Measurements from ENCODE around the gene PITPNC1.
"Not testable (repeated sequence)": the region's sequence is repeated elsewhere in the genome, so short reads cannot be mapped to it uniquely, and the experiment has no call there.

Gene PITPNC1

GRCh38 chr17:67632141-67632540 is 255.1 kb downstream of the PITPNC1 start:
- no peak for DNase-seq

GRCh38 chr17:67633751-67634211 is 256.7 kb downstream of the PITPNC1 start:
- no peak for DNase-seq

GRCh38 chr17:67635681-67636080 is 258.6 kb downstream of the PITPNC1 start:
- DNase-seq: no peak

GRCh38 chr17:67636312-67636711 is 259.2 kb downstream of the PITPNC1 start:
- no peak for DNase-seq

- no peak for DNase-seq
Measured at GRCh38 chr17:67636834-67637520, 259.9 kb downstream of the PITPNC1 start.

- DNase-seq: no peak
Measured at GRCh38 chr17:67637901-67638641, 261.0 kb downstream of the PITPNC1 start.

- no peak for DNase-seq
Measured at GRCh38 chr17:67638871-67639270, 261.8 kb downstream of the PITPNC1 start.

GRCh38 chr17:67639555-67639954 is 262.5 kb downstream of the PITPNC1 start:
- DNase-seq: no peak

GRCh38 chr17:67639979-67640378 is 262.9 kb downstream of the PITPNC1 start:
- no peak for DNase-seq

- DNase-seq: no peak
Measured at GRCh38 chr17:67642488-67642887, 265.4 kb downstream of the PITPNC1 start.

GRCh38 chr17:67644061-67644460 is 267.0 kb downstream of the PITPNC1 start:
- no peak for DNase-seq

GRCh38 chr17:67645195-67645594 is 268.1 kb downstream of the PITPNC1 start:
- DNase-seq: not testable (repeated sequence)

- no peak for DNase-seq
Measured at GRCh38 chr17:67646472-67646871, 269.4 kb downstream of the PITPNC1 start.

GRCh38 chr17:67647482-67647881 is 270.4 kb downstream of the PITPNC1 start:
- no peak for DNase-seq

GRCh38 chr17:67648032-67648905 is 271.2 kb downstream of the PITPNC1 start:
- no peak for DNase-seq

- not testable (repeated sequence) for DNase-seq
Measured at GRCh38 chr17:67648906-67649295, 271.8 kb downstream of the PITPNC1 start.

GRCh38 chr17:67649891-67650290 is 272.8 kb downstream of the PITPNC1 start:
- DNase-seq: no peak

- DNase-seq: not testable (repeated sequence)
Measured at GRCh38 chr17:67651218-67651579, 274.1 kb downstream of the PITPNC1 start.

- DNase-seq: no peak
Measured at GRCh38 chr17:67652433-67652832, 275.4 kb downstream of the PITPNC1 start.

GRCh38 chr17:67655478-67656148 is 278.5 kb downstream of the PITPNC1 start:
- no peak for DNase-seq

- DNase-seq: no peak
Measured at GRCh38 chr17:67656494-67657203, 279.6 kb downstream of the PITPNC1 start.

GRCh38 chr17:67657596-67657995 is 280.5 kb downstream of the PITPNC1 start:
- no peak for DNase-seq
